Measurements from ENCODE around the gene DYNAP.

Gene DYNAP

GRCh38 chr18:54590945-54591344 is at the start of gene DYNAP:
Gene DYNAP (plus strand): TSS chr18:54591245. CDS start chr18:54591283, 38 bp downstream.
- no peak for DNase-seq

GRCh38 chr18:54551590-54551989 is 39.5 kb upstream of the DYNAP start:
- no peak for DNase-seq

GRCh38 chr18:54555286-54555685 is 35.8 kb upstream of the DYNAP start:
- no peak for DNase-seq

GRCh38 chr18:54555996-54556395 is 35.0 kb upstream of the DYNAP start:
- no peak for DNase-seq

GRCh38 chr18:54557958-54558357 is 33.1 kb upstream of the DYNAP start:
- DNase-seq = no peak

- DNase-seq = no peak
Observed at GRCh38 chr18:54558609-54559585, 32.1 kb upstream of the DYNAP start.

GRCh38 chr18:54561706-54562267 is 29.3 kb upstream of the DYNAP start:
- no peak for DNase-seq

- no peak for DNase-seq
Observed at GRCh38 chr18:54580202-54580729, 10.8 kb upstream of the DYNAP start.

GRCh38 chr18:54584065-54584464 is 7.0 kb upstream of the DYNAP start:
- no peak for DNase-seq

- no peak for DNase-seq
Observed at GRCh38 chr18:54585743-54586142, 5.3 kb upstream of the DYNAP start.

GRCh38 chr18:54604211-54604610 is 13.2 kb downstream of the DYNAP start:
- no peak for DNase-seq

GRCh38 chr18:54606835-54607212 is 15.8 kb downstream of the DYNAP start:
- no peak for DNase-seq

- no peak for DNase-seq
Observed at GRCh38 chr18:54607213-54608027, 16.4 kb downstream of the DYNAP start.

- DNase-seq = no peak
Observed at GRCh38 chr18:54608028-54608642, 17.1 kb downstream of the DYNAP start.

- no peak for DNase-seq
Observed at GRCh38 chr18:54611816-54612215, 20.8 kb downstream of the DYNAP start.

GRCh38 chr18:54612237-54612636 is 21.2 kb downstream of the DYNAP start:
- DNase-seq = no peak

GRCh38 chr18:54613174-54613573 is 22.1 kb downstream of the DYNAP start:
- DNase-seq = no peak

- no peak for DNase-seq
Observed at GRCh38 chr18:54616220-54616848, 25.3 kb downstream of the DYNAP start.

GRCh38 chr18:54622084-54622483 is 31.0 kb downstream of the DYNAP start:
- no peak for DNase-seq

- no peak for DNase-seq
Observed at GRCh38 chr18:54626779-54627178, 35.7 kb downstream of the DYNAP start.

- DNase-seq = no peak
Observed at GRCh38 chr18:54630963-54631362, 39.9 kb downstream of the DYNAP start.

- DNase-seq = no peak
Observed at GRCh38 chr18:54636217-54636616, 45.2 kb downstream of the DYNAP start.

Data from activated naive CD4-positive, alpha-beta T cell treated with Interleukin-2 at 50 U/mL for 16 hours (primary cell).